Activated T-helper 17 cell treated with anti-CD3 and anti-CD28 coated beads, Interleukin-2, amount 50 U/mL, for 72 hours (primary cell): Measurements from ENCODE around the gene SNX13. TPM values are rescaled to one million over a fixed set of nuclear protein-coding genes. Genes with fewer than 3 reads are reported as not detected.
A peak's percentile ranks its signal among the peaks of the same experiment; 100 is the strongest.

Source experiments
- ATAC-seq: fragments of 150-1000 bp; cut with Tn5 transposase; replicated peaks from 2 replicates; pipeline ENCODE4 v1.10.0; 2021; ENCODE audit warnings: mild to moderate bottlenecking, moderate library complexity
- H3K27ac Mint-ChIP-seq: one replicate; pipeline ENCODE4 v1.8.0; 2022; ENCODE audit warnings: mixed read lengths
- H3K27me3 Mint-ChIP-seq: one replicate; pipeline ENCODE4 v1.8.0; 2022; ENCODE audit warnings: mixed read lengths
- H3K36me3 Mint-ChIP-seq: one replicate; pipeline ENCODE4 v1.8.0; 2022; ENCODE audit warnings: low read depth, mild to moderate bottlenecking, mixed read lengths
- H3K4me1 Mint-ChIP-seq: one replicate; pipeline ENCODE4 v1.8.0; 2022; ENCODE audit warnings: mixed read lengths
- H3K4me3 Mint-ChIP-seq: one replicate; pipeline ENCODE4 v1.8.0; 2022; ENCODE audit warnings: mild to moderate bottlenecking, mixed read lengths
- H3K9me3 Mint-ChIP-seq: one replicate; pipeline ENCODE4 v1.8.0; 2022; ENCODE audit warnings: mixed read lengths
- total RNA-seq, 2 donors: library from RNA; stranded (reverse); gene quantifications; one replicate each; pipeline ENCODE4 v1.2.3, GENCODE V29; 2022

Gene SNX13
- 10 to 100 TPM; 20.6 to 23.5 TPM for total RNA-seq

GRCh38 chr7:17940302-17940883, at the start of gene SNX13:
Gene SNX13 (minus strand): TSS chr7:17940494. CDS start chr7:17940295, 199 bp downstream.
- Mint-ChIP-seq H3K36me3 (peaks cover 6% of the 10 kb centered on the region), H3K4me3 (peak within 1 kb of the TSS; percentile 92), H3K4me1 (peaks cover 30% of the 10 kb centered on the region), H3K9me3 (no peaks in the 10 kb centered on the region), H3K27me3 (no peaks in the 10 kb centered on the region), H3K27ac (peak within 1 kb of the TSS; percentile 91)
- ATAC-seq = peak; percentile 94

- no peak overlapping the region for H3K4me3 Mint-ChIP-seq
- peaks cover 9% of the 10 kb centered on the region for H3K4me1 Mint-ChIP-seq
- peaks cover 23% of the 10 kb centered on the region for H3K27me3 Mint-ChIP-seq
- H3K36me3 Mint-ChIP-seq = no peaks in the 10 kb centered on the region
- no peak overlapping the region for H3K27ac Mint-ChIP-seq
- H3K9me3 Mint-ChIP-seq = peaks cover 5% of the 10 kb centered on the region
- no peak for ATAC-seq
These were observed 49.3 kb upstream of the SNX13 start for GRCh38 chr7:17989546-17989945.

- Mint-ChIP-seq H3K4me1 (peaks cover 3% of the 10 kb centered on the region), H3K4me3 (no peak overlapping the region)
- ATAC-seq = no peak
These were observed 48.6 kb upstream of the SNX13 start for GRCh38 chr7:17988858-17989257.

GRCh38 chr7:17988141-17988540, 47.8 kb upstream of the SNX13 start:
- ATAC-seq = no peak
- Mint-ChIP-seq H3K27me3 (peaks cover 23% of the 10 kb centered on the region), H3K4me3 (no peak overlapping the region), H3K27ac (no peak overlapping the region), H3K4me1 (no peaks in the 10 kb centered on the region), H3K36me3 (no peaks in the 10 kb centered on the region), H3K9me3 (peaks cover 5% of the 10 kb centered on the region)

More at GRCh38 chr7:17988858-17989257, 48.6 kb upstream of the SNX13 start:
- no peaks in the 10 kb centered on the region for H3K36me3 Mint-ChIP-seq
- H3K9me3 Mint-ChIP-seq = peaks cover 5% of the 10 kb centered on the region
- H3K27me3 Mint-ChIP-seq = peaks cover 23% of the 10 kb centered on the region
- H3K27ac Mint-ChIP-seq = no peak overlapping the region

GRCh38 chr7:17986851-17987250, 46.6 kb upstream of the SNX13 start:
- no peaks in the 10 kb centered on the region for H3K36me3 Mint-ChIP-seq
- H3K9me3 Mint-ChIP-seq = peaks cover 5% of the 10 kb centered on the region
- peaks cover 20% of the 10 kb centered on the region for H3K27me3 Mint-ChIP-seq
- ATAC-seq = no peak
- no peak overlapping the region for H3K27ac Mint-ChIP-seq
- no peak overlapping the region for H3K4me3 Mint-ChIP-seq
- H3K4me1 Mint-ChIP-seq = no peaks in the 10 kb centered on the region

GRCh38 chr7:17985473-17986239, 45.4 kb upstream of the SNX13 start:
- no peak for ATAC-seq
- no peak overlapping the region for H3K27ac Mint-ChIP-seq
- no peaks in the 10 kb centered on the region for H3K36me3 Mint-ChIP-seq
- peaks cover 20% of the 10 kb centered on the region for H3K27me3 Mint-ChIP-seq
- no peaks in the 10 kb centered on the region for H3K4me1 Mint-ChIP-seq
- no peak overlapping the region for H3K4me3 Mint-ChIP-seq
- peaks cover 5% of the 10 kb centered on the region for H3K9me3 Mint-ChIP-seq

- no peaks in the 10 kb centered on the region for H3K4me1 Mint-ChIP-seq
These were observed 44.0 kb upstream of the SNX13 start for GRCh38 chr7:17984288-17984687.

GRCh38 chr7:17983221-17984062, 43.1 kb upstream of the SNX13 start:
- no peaks in the 10 kb centered on the region for H3K36me3 Mint-ChIP-seq
- ATAC-seq = no peak
- no peaks in the 10 kb centered on the region for H3K9me3 Mint-ChIP-seq
- peaks cover 10% of the 10 kb centered on the region for H3K27me3 Mint-ChIP-seq
- no peak overlapping the region for H3K4me3 Mint-ChIP-seq
- no peaks in the 10 kb centered on the region for H3K4me1 Mint-ChIP-seq
- no peak overlapping the region for H3K27ac Mint-ChIP-seq

More at GRCh38 chr7:17984288-17984687, 44.0 kb upstream of the SNX13 start:
- Mint-ChIP-seq H3K27ac (no peak overlapping the region), H3K36me3 (no peaks in the 10 kb centered on the region), H3K9me3 (no peaks in the 10 kb centered on the region), H3K27me3 (peaks cover 15% of the 10 kb centered on the region), H3K4me3 (no peak overlapping the region)
- ATAC-seq = no peak

GRCh38 chr7:17976952-17977351, 36.7 kb upstream of the SNX13 start:
- Mint-ChIP-seq H3K27me3 (peaks cover 9% of the 10 kb centered on the region), H3K4me3 (no peak overlapping the region), H3K9me3 (no peaks in the 10 kb centered on the region), H3K36me3 (no peaks in the 10 kb centered on the region), H3K27ac (no peak overlapping the region), H3K4me1 (no peaks in the 10 kb centered on the region)
- peak; percentile 48 for ATAC-seq

- peaks cover 9% of the 10 kb centered on the region for H3K27me3 Mint-ChIP-seq
- H3K4me1 Mint-ChIP-seq = no peaks in the 10 kb centered on the region
- H3K4me3 Mint-ChIP-seq = no peak overlapping the region
- no peak for ATAC-seq
- H3K27ac Mint-ChIP-seq = no peak overlapping the region
- H3K36me3 Mint-ChIP-seq = no peaks in the 10 kb centered on the region
- H3K9me3 Mint-ChIP-seq = no peaks in the 10 kb centered on the region
These were observed 31.1 kb upstream of the SNX13 start for GRCh38 chr7:17971411-17971810.

- Mint-ChIP-seq H3K36me3 (no peaks in the 10 kb centered on the region), H3K27ac (no peak overlapping the region), H3K4me3 (no peak overlapping the region), H3K4me1 (no peaks in the 10 kb centered on the region), H3K9me3 (no peaks in the 10 kb centered on the region), H3K27me3 (peaks cover 12% of the 10 kb centered on the region)
- no peak for ATAC-seq
These were observed 28.8 kb upstream of the SNX13 start for GRCh38 chr7:17968791-17969715.

GRCh38 chr7:17966706-17967105, 26.4 kb upstream of the SNX13 start:
- Mint-ChIP-seq H3K9me3 (no peaks in the 10 kb centered on the region), H3K27ac (no peak overlapping the region), H3K4me3 (no peak overlapping the region), H3K36me3 (no peaks in the 10 kb centered on the region), H3K4me1 (no peaks in the 10 kb centered on the region), H3K27me3 (peaks cover 13% of the 10 kb centered on the region)
- no peak for ATAC-seq

- Mint-ChIP-seq H3K4me1 (no peaks in the 10 kb centered on the region), H3K36me3 (no peaks in the 10 kb centered on the region), H3K27ac (no peak overlapping the region), H3K27me3 (peaks cover 13% of the 10 kb centered on the region), H3K4me3 (no peak overlapping the region), H3K9me3 (no peaks in the 10 kb centered on the region)
- no peak for ATAC-seq
These were observed 25.3 kb upstream of the SNX13 start for GRCh38 chr7:17965603-17966002.

- H3K9me3 Mint-ChIP-seq = no peaks in the 10 kb centered on the region
- no peak overlapping the region for H3K4me3 Mint-ChIP-seq
- H3K27ac Mint-ChIP-seq = no peak overlapping the region
- no peak for ATAC-seq
- H3K4me1 Mint-ChIP-seq = no peaks in the 10 kb centered on the region
- H3K36me3 Mint-ChIP-seq = no peaks in the 10 kb centered on the region
- H3K27me3 Mint-ChIP-seq = peaks cover 10% of the 10 kb centered on the region
These were observed 23.0 kb upstream of the SNX13 start for GRCh38 chr7:17963281-17963680.
